ENCODE measurements around the gene SULT4A1.

The SULT4A1 gene

DNA sequence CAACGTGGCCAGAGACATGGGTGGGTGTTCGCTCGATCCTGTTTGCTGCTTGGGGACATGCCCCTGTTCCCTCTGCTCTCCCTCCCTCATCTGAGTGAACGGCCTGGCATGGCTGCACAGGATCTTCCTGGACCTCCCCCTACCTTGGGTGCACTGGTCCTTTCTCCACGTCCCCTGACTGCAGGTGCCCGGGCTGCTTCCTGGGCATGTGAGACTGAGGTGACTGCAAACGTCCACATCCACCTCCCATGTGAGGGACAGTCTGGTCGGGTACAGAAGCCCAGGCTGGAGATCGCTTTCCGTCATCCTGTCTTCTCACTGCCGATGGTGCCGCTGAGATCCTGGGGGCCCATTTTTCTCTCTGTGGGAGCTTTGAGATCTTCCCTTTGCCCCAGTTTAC lies 11.8 kb downstream of the SULT4A1 start:
- no peak overlapping the region for H3K4me3 ChIP-seq (ENCODE audit: low read depth, low read length)
- no peak for DNase-seq (ENCODE audit: low read depth)
- TF ChIP-seq CTCF (conservative IDR thresholded peaks at IDR 0.05; ENCODE audit: low read depth, low read length): no peak

DNA sequence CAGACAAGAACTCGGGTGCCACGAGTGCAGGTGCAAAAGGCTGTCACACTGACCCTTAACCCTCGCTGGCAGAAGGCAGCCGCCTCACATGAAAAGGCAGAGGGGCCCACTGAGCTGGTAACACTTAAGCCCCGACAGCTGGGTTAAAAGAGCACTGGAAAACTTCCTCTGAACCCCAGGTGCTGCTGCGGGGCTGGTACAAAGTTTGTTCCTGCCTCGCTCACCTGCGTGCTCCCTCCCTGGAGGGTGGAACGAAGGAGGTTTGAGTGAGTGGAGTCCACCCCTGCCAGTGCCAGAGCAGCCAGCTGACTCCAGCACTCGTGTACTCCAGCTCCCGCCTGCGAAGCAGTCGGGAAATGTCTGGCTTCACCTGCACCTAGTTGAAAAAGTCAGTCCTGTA lies 12.6 kb downstream of the SULT4A1 start:
- DNase-seq (ENCODE audit: low read depth): no peak
- TF ChIP-seq CTCF (conservative IDR thresholded peaks at IDR 0.05; ENCODE audit: low read depth, low read length): no peak
- H3K4me3 ChIP-seq (ENCODE audit: low read depth, low read length): no peak overlapping the region

GRCh38 chr22:43848366-43849171 lies 13.7 kb downstream of the SULT4A1 start:
- peak; percentile 65 for DNase-seq (ENCODE audit: low read depth)
- H3K4me3 ChIP-seq (ENCODE audit: low read depth, low read length): no peak overlapping the region
- TF ChIP-seq CTCF (conservative IDR thresholded peaks at IDR 0.05; ENCODE audit: low read depth, low read length): peak; percentile 72

- TF ChIP-seq CTCF (conservative IDR thresholded peaks at IDR 0.05; ENCODE audit: low read depth, low read length): no peak
- H3K4me3 ChIP-seq (ENCODE audit: low read depth, low read length): no peak overlapping the region
- no peak for DNase-seq (ENCODE audit: low read depth)
These were observed 14.7 kb downstream of the SULT4A1 start for GRCh38 chr22:43847376-43848289.

DNA sequence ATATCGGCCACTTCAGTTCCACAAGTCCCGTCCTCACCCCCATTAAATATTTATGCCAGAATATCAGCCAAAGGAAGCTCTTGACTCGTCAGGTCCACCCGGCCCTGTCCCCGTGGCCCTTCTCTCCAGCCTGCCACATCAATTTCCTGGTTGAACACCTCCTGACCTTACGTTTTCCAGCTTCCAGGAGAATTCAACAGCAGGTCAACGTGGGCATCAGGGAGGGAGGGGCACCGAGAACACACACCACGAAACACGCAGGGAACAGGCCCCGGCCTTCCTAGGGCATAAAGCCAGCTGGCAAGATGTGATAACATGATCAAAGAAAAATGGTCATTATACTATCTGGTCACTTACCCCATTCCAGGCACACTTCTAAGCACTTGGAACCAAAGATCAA lies 15.3 kb downstream of the SULT4A1 start:
- H3K4me3 ChIP-seq (ENCODE audit: low read depth, low read length): no peak overlapping the region
- no peak for TF ChIP-seq CTCF (conservative IDR thresholded peaks at IDR 0.05; ENCODE audit: low read depth, low read length)
- DNase-seq (ENCODE audit: low read depth): no peak

DNA sequence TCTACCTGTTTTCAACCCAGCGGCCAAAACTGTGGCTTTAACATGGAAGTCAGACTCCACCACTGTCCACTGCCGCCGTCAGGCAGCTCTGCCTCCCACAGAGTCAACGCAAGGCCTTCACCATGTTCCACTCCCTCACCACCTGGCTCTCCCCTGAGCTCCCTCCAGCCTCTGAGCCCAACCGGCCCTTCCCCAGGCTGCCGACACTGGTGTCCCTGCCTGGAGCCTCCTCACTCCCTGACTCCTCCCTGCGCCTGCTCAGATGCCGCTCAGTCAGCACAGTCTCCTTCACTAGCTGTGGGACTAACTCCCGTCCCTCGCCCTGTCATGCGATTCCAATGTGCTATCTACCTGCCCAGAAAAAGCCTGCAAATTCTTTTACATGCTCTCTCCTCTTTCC lies 16.3 kb downstream of the SULT4A1 start:
- no peak overlapping the region for H3K4me3 ChIP-seq (ENCODE audit: low read depth, low read length)
- DNase-seq (ENCODE audit: low read depth): no peak
- TF ChIP-seq CTCF (conservative IDR thresholded peaks at IDR 0.05; ENCODE audit: low read depth, low read length): no peak

All from choroid plexus epithelial cell (primary cell).